Pons (tissue), 1 donor: ENCODE results near the gene MTCL1.
"Not testable (repeated sequence)": the region's sequence is repeated elsewhere in the genome, so short reads cannot be mapped to it uniquely, and the experiment has no call there.

Source experiments
- DNase-seq: peaks from one replicate; pipeline ENCODE4 v3.0.0-alpha.2; 2016; ENCODE audit warnings: low spot score

Gene MTCL1

GRCh38 chr18:8744038-8744437 lies 38.7 kb downstream of the MTCL1 start:
- DNase-seq: no peak

DNA sequence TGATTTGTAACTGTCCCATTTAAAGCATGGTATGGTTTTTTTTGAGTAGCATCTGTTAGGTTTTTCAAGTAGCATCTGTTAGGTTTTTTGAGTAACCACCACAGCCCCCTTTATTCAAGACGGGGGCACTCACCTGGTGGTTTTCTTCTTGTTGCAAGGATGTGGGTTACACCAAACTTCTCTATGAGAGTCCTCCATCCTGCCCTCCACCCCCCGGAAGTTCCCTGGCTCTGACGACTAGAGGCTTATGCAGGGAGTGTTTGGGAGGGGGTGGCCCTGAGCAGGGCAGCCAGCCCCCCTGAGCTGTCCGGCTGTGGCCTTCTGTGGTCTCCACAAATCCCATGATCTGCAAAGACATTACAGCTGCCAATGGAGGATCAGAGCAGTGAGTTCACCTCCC lies 39.3 kb downstream of the MTCL1 start:
- DNase-seq: no peak

DNA sequence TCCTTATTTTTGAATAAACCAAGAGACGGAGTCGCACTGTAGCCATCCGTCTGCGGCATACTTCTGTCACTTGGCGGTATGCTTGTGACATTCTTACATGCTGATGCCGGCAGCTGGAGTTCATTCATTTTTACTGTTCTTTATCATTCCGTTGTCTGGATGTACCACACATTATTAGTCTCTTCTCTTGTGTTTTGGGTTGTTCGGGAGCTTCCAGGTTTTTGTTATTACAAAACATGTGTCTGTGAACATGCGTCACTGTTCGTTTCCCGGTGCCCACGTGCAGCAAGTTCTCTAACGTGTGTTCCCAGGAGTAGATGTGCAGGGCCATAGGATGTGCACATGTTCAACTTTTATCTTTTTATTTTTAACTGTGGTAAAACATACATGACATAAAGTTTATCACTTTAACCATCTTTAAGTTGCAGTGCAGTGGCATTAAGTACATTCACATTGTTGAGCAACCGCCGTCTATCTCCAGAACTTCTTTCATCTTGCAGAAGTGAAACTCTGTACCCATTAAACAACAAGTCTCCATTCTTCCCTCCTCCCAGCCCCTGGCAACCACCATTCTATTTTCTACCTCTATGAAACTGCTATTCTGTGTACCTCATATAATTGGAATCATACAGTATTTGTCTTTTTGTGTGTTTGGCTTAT lies 40.1 kb downstream of the MTCL1 start:
- peak; percentile 51 for DNase-seq

DNA sequence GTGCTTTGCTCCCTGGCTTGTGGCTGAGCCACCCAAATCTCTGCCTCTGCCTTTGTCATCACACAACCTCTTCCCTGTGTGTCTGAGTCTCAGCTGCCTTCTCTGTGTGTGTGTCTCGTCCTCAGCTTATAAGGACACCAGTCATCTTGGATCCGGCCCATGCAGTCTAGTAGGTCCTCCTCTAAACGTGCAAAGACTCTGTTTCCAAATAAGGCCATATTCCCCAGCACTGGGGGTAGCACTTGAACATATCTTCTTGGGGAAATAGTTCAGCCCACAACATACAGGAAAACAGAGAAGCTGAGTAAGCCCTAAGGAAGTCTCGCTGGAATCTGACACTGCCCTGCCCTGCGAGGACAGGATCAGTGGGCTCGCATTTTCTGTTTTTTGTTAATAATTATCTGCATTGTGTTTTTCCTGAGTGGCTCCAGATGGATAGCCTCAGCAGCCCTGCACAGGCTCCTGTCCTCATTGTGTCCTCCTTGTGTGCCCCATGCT lies 42.1 kb downstream of the MTCL1 start:
- DNase-seq: no peak

- DNase-seq: no peak
Measured at GRCh38 chr18:8749492-8749891, 44.1 kb downstream of the MTCL1 start.

- no peak for DNase-seq
Measured at GRCh38 chr18:8750954-8751415, 45.6 kb downstream of the MTCL1 start.

DNA sequence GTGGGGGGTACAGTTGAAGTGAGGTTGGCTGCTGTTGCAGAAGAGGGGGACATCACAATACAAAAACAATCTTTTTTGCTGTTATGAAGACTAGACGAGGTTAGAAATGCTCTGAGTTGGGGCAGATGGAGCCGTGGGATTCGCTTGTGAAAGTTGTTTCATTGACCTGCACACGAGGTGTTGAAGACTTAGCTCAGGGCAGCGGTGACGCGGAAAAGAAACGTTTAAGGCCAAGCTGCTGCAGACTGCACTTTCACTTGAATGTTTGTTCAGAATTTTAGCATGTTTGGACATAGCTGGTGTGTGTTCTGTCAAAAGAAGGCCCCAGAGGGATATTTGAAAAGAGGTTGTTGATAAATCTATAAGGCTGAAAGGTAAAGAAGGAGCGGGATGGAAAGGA lies 46.3 kb downstream of the MTCL1 start:
- no peak for DNase-seq

- DNase-seq: no peak
Measured at GRCh38 chr18:8752329-8752728, 47.0 kb downstream of the MTCL1 start.

GRCh38 chr18:8754995-8755960 lies 49.9 kb downstream of the MTCL1 start:
- DNase-seq: no peak

- no peak for DNase-seq
Measured at GRCh38 chr18:8756571-8756970, 51.2 kb downstream of the MTCL1 start.

GRCh38 chr18:8757396-8757997 lies 52.1 kb downstream of the MTCL1 start:
- DNase-seq: no peak

DNA sequence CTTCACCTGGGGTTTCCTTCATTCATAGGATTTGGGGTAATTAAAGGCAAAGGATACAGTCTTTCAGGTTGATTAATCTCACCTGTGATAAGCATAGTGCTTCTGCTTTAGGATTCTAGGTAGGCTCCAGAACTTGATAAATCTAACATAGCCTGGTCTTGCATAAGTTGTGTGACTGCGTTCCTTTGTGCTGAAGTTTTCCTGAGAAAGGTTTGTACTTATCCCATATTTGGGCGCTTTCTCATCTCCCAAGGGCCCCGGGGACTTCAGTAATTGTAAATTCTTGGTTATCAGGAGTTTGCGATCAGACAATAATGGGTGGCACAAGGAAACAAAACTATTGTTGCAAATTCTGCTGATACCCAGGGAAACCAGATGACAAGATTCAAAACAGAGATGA lies 53.1 kb downstream of the MTCL1 start:
- DNase-seq: no peak

DNA sequence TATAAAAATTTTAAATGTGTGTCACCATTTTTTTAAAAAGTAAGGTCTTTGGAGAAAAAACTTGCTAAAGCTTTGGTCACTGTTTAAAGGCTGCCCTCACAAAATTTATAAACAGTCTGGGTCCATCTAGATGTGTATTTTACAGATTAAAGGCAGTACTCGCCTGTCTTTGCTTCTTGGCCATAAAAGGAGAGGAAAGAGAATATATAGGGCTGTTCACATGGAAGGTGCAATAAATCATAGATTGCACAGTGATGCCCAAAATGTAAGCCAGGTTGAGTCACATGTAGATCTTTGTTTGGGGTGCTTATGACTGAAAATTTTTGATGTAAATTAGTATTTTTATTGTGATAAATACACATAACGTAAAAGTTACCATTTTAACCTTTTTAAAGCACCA lies 55.6 kb downstream of the MTCL1 start:
- no peak for DNase-seq

GRCh38 chr18:8761535-8761934 lies 56.2 kb downstream of the MTCL1 start:
- DNase-seq: not testable (repeated sequence)

DNA sequence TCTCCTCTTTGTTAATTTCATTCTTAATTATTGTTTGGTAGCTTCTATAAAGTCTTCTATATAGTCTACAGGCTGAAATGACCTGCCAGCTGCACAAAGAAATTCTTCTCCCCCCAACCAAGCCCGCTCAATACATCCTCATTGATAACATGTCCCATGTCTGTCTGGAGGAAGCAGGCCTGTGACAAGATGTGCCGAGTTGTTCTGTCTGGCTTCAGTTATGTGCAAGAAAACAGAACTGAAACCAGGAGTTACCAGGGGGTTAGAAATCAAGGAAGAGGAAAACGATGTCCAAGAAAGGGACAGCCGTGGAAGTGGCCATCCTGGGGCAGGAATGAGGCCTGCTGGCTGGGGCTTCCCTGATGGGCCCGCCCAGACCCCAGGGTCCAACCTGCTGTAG lies 57.6 kb downstream of the MTCL1 start:
- peak; percentile 54 for DNase-seq

- DNase-seq: no peak
Measured at GRCh38 chr18:8763611-8764010, 58.3 kb downstream of the MTCL1 start.

GRCh38 chr18:8765783-8766463 lies 60.6 kb downstream of the MTCL1 start:
- peak; percentile 62 for DNase-seq

DNA sequence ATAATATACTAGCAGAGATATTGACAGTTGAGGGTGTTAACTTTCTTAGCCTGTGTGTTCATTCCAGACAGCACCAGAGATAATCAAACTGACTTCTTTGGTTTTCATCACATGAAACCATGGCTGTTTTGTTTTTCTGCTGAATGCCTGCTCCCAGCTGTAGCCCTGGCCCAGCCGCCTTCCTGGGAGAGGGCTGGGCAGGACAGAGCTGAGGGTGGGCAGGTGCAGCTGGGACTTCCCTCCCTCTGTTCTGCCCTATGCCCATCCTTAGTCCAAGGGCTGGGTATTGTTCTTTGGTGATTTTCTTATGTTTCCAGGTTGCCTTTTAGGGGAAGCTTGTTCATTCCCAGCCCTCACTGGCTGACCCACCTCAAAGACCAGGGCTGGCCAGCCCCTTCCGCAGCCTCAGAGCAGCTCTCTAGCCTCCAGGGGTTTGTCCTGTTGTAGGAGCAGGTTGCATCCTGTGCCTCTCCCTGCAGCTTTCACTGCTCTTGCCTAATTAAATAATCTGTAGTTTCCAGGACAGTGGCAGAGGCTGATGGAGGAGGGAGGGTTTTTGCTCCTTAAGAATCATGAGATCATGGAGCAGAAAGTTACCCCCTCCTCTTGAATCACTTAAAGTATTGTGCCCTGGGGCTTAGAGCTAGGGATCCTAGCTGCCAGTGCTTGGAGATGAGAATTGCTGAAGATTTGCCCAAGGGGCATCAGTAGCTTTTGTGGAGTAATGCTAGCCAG lies 61.4 kb downstream of the MTCL1 start:
- DNase-seq: no peak

DNA sequence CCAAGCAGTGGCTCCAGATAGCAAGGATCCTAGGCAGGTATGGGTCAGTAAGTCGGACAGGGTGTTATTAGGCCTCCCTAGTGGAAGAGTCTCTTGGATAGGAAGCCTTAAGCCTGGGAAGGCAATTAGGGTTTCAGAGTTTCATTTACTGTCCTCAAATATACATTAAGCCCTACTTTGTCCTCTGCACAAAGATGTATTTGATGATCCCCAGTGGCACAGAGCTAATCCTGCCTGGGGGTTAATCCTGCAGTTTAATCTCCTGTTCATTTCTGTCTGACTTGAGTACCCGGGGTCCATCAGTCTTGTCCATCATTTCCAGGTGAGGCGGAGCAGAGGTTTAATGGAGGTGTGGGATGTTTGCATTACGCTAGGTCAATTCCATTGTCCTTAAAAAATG lies 62.0 kb downstream of the MTCL1 start:
- DNase-seq: no peak

DNA sequence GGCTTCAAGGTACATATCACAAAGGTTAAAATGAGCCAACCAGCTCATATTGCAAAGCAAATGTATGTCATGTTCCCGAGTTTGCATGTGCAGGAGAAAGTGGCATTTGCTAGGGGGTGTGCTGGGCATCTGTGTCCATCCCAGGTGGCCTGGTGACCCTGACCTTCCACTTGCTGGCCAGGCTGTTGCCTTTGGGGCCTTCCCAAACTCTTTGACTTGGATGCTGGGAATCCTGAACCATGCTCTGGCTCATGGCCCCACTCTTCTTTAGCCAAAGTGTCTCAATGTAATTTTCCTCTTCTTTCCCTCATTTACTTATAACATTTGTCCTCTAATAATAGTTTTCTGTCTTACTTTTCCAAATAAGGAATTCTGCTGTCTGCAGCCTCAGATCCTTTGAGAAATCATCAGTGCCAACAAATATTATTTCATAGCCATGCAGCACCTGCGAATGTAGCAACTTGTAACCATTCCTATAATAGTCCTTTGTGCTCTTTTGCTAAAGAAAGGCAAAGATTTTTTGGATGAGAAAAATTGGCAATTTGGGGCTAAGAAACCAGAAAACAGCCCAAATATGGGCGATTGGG lies 64.2 kb downstream of the MTCL1 start:
- no peak for DNase-seq

DNA sequence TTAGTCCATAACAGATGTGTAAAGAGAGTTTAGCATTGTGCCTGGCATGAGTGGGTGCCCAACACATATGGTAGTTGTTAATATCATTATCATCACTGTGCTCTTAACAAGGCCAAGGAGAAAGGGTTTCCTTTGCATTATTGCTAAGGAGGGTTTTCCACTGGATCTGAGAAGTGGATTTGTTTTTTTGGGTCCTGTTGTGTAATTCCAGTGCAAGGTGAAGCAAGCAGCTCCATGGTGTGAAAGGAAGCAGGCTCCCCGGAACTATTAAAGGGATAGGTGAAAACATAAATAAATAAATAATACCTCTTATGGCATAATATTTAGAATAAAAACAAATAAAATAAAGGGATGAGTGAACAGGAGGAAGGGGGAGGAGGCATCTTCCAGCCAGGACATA lies 65.3 kb downstream of the MTCL1 start:
- no peak for DNase-seq
